ENCODE data around the gene CDC42BPB.
A peak's percentile ranks its signal among the peaks of the same experiment; 100 is the strongest.

CDC42BPB gene

GRCh38 chr14:102920273-102920997 is 136.9 kb downstream of the CDC42BPB start:
- CTCF ChIA-PET = no interaction called here
- POLR2A ChIA-PET (ENCODE audit: low non-redundant PET) = no interaction called here
- no peak overlapping the region for H3K27ac ChIP-seq
- no peak for TF ChIP-seq CTCF (conservative IDR thresholded peaks at IDR 0.05; ENCODE audit: low read depth)
- no peak for DNase-seq (ENCODE audit: low spot score)

GRCh38 chr14:102918438-102918837 is 138.9 kb downstream of the CDC42BPB start:
- no peak for DNase-seq (ENCODE audit: low spot score)
- no peak for TF ChIP-seq CTCF (conservative IDR thresholded peaks at IDR 0.05; ENCODE audit: low read depth)
- ChIA-PET POLR2A (ENCODE audit: low non-redundant PET) (no interaction called here), CTCF (no interaction called here)
- H3K27ac ChIP-seq = no peak overlapping the region

GRCh38 chr14:102917469-102918211 is 139.7 kb downstream of the CDC42BPB start:
- CTCF ChIA-PET = no interaction called here

GRCh38 chr14:102917056-102917385 is 140.3 kb downstream of the CDC42BPB start:
- no peak overlapping the region for H3K27ac ChIP-seq
- DNase-seq (ENCODE audit: low spot score) = no peak
- ChIA-PET CTCF (no interaction called here), POLR2A (ENCODE audit: low non-redundant PET) (no interaction called here)
- TF ChIP-seq CTCF (conservative IDR thresholded peaks at IDR 0.05; ENCODE audit: low read depth) = no peak

More at GRCh38 chr14:102917469-102918211, 139.7 kb downstream of the CDC42BPB start:
- DNase-seq (ENCODE audit: low spot score) = peak; percentile 46
- peak; percentile 34 for TF ChIP-seq CTCF (conservative IDR thresholded peaks at IDR 0.05; ENCODE audit: low read depth)
- POLR2A ChIA-PET (ENCODE audit: low non-redundant PET) = no interaction called here
- no peak overlapping the region for H3K27ac ChIP-seq

- ChIA-PET CTCF (interaction anchor here (0.6 kb wide), 1 partner anchor 74 kb away, joined by 3 read pairs; no protein-coding TSS in a partner anchor), POLR2A (ENCODE audit: low non-redundant PET) (no interaction called here)
- TF ChIP-seq CTCF (conservative IDR thresholded peaks at IDR 0.05; ENCODE audit: low read depth) = no peak
Observed at GRCh38 chr14:102916347-102917055, 140.8 kb downstream of the CDC42BPB start.

DNA sequence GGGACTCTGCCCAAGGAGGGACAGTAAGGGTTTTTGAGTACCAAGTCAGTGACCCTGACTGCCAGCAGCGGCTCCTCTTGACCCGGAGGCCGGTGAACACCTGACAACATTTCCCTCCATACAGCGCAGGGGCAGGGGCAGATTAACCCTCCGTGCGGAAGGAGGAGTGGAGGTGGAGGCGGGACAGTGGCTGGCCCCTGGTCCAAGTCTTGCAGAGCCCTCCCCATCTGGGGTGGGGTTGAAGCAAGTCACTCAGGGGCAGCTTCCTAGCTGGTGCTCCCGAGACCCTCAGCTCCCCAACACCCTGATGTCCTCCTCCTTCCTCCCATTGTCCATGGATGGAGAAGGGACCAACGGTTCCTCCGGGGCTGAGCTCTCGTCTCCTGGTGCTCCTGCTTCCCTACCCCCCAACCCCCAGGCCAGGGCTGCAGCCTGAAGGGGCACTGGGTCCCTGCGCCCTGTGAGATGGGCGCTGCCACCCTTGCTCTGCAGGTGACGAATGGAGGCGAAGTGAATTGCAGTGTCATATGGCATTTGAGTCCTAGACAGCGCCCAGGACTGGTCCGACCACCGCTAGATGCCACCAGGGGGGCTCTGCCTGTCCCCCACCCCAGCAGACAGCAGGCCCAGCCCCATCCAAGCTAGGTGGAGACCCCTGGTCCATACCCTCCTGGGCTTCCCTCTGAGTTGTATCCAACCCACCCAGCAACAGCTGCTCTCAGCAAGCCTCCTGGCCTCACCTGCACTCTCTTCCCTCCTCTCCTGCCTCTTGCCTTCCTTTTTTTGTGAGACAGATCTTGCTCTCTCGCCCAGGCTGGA is 141.8 kb downstream of the CDC42BPB start:
- ChIA-PET POLR2A (ENCODE audit: low non-redundant PET) (no interaction called here), CTCF (interaction anchor here (0.6 to 0.7 kb wide), 2 partner anchors 73 to 377 kb away, joined by 3 read pairs; no protein-coding TSS in a partner anchor)
- no peak for TF ChIP-seq CTCF (conservative IDR thresholded peaks at IDR 0.05; ENCODE audit: low read depth)
- DNase-seq (ENCODE audit: low spot score) = no peak
- no peak overlapping the region for H3K27ac ChIP-seq

More at GRCh38 chr14:102916347-102917055, 140.8 kb downstream of the CDC42BPB start:
- no peak for DNase-seq (ENCODE audit: low spot score)
- no peak overlapping the region for H3K27ac ChIP-seq
